Breast epithelium (tissue), 3 donors: ENCODE data around the gene PAAF1.

Experiments used
- POLR2A ChIP-seq: fragments of 450-650 bp; IDR thresholded peaks from one replicate; pipeline ENCODE4 v1.6.1; 2016; ENCODE audit warnings: antibody characterized with exemption, mild to moderate bottlenecking, moderate library complexity
- TF ChIP-seq, protein P1 (sequence below), 3 donors: fragments of 450-650 bp; IDR thresholded peaks; one replicate each; pipeline ENCODE4 v1.5.1; 2016 to 2017; ENCODE audit warnings: antibody characterized with exemption in 3 of 3, mild to moderate bottlenecking in 3 of 3, moderate library complexity in 3 of 3

DNA sequence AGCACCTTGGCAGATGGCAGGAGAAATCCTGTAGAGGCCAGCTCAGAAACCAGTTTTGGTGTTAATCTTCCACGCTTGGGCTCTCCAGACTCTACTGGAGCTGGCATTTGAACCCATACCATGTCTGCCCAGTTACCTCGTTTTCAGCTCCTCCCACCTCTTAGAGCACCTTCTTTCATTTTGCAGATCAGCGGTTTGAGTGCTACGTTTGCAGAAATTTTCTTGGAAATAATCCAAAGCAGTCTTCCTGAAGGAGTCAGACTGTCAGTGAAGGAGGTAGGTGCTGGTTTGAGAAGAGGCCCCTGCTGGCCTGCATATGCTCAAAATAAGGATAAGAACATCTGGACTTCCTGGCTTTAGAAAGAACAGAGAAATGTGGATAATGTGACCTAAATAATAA lies 13.8 kb upstream of the PAAF1 start:
- TF ChIP-seq, protein P1, sequence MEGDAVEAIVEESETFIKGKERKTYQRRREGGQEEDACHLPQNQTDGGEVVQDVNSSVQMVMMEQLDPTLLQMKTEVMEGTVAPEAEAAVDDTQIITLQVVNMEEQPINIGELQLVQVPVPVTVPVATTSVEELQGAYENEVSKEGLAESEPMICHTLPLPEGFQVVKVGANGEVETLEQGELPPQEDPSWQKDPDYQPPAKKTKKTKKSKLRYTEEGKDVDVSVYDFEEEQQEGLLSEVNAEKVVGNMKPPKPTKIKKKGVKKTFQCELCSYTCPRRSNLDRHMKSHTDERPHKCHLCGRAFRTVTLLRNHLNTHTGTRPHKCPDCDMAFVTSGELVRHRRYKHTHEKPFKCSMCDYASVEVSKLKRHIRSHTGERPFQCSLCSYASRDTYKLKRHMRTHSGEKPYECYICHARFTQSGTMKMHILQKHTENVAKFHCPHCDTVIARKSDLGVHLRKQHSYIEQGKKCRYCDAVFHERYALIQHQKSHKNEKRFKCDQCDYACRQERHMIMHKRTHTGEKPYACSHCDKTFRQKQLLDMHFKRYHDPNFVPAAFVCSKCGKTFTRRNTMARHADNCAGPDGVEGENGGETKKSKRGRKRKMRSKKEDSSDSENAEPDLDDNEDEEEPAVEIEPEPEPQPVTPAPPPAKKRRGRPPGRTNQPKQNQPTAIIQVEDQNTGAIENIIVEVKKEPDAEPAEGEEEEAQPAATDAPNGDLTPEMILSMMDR (IDR thresholded peaks at IDR 0.05), result no peak
- TF ChIP-seq POLR2A, result no peak
